Transverse colon (tissue), 4 donors: ENCODE measurements around the gene PRR5. TPM values are rescaled to one million over a fixed set of nuclear protein-coding genes. Genes with fewer than 3 reads are reported as not detected.

Source experiments
- DNase-seq: peaks from one replicate; pipeline ENCODE4 v3.0.0-alpha.2; 2019
- H3K27ac ChIP-seq, 4 donors: fragments of 200-600 bp; sonication (generic); 2 replicates each; pipeline ENCODE4 v1.5.1; 2016 to 2018; ENCODE audit warnings: inconsistent platforms in 4 of 4
- H3K27me3 ChIP-seq: fragments of 200-600 bp; sonication (generic); 2 replicates; pipeline ENCODE4 v1.5.1; 2017; ENCODE audit warnings: inconsistent platforms
- H3K36me3 ChIP-seq, 4 donors: fragments of 200-600 bp; sonication (generic); 2 replicates each; pipeline ENCODE4 v1.5.1; 2017 to 2019; ENCODE audit warnings: inconsistent platforms in 4 of 4
- H3K4me1 ChIP-seq, 4 donors: fragments of 200-600 bp; sonication (generic); 2 replicates each; pipeline ENCODE4 v1.5.1; 2017 to 2020; ENCODE audit warnings: inconsistent platforms in 4 of 4
- H3K4me3 ChIP-seq, 4 donors: fragments of 200-600 bp; sonication (generic); 1 replicate in 1 of 4; 2 replicates in 3 of 4; pipeline versions ENCODE4 v1.5.1 to v1.6.1; 2017 to 2019; ENCODE audit warnings: inconsistent platforms in 4 of 4
- H3K9me3 ChIP-seq, 2 donors: fragments of 200-600 bp; sonication (generic); 2 replicates each; pipeline ENCODE4 v1.5.1; 2017 to 2019; ENCODE audit warnings: inconsistent platforms in 2 of 2
- CTCF ChIP-seq, 5 experiments: fragments of 200-600 bp in 3 of 5; fragments of 450-650 bp in 2 of 5; sonication (generic) in 3 of 5; IDR thresholded peaks; 1 replicate in 2 of 5; 2 replicates in 3 of 5; pipeline ENCODE4 v1.5.1; 2016 to 2017; ENCODE audit warnings: antibody characterized with exemption in 5 of 5, inconsistent platforms in 3 of 5, mild to moderate bottlenecking in 2 of 5, moderate library complexity in 1 of 5
- EP300 ChIP-seq: sonication (generic); formaldehyde crosslinking; IDR thresholded peaks from one replicate; pipeline ENCODE4 v1.6.1; 2017; ENCODE audit warnings: antibody characterized with exemption, low read depth
- POLR2A ChIP-seq: fragments of 450-650 bp; IDR thresholded peaks from one replicate; pipeline ENCODE4 v1.6.1; 2016; ENCODE audit warnings: antibody characterized with exemption, mild to moderate bottlenecking, moderate library complexity
- POLR2AphosphoS5 ChIP-seq, 3 donors: sonication (generic); formaldehyde crosslinking; IDR thresholded peaks; one replicate each; pipeline ENCODE4 v1.6.1; 2016; ENCODE audit warnings: antibody characterized with exemption in 3 of 3
- WGBS, 2 donors: methylation state at CpG; one replicate each; pipeline ENCODE4 v1.1.5; 2018; ENCODE audit warnings: low coverage in 1 of 2; 5-methylcytosine and 5-hydroxymethylcytosine counted together
- in situ Hi-C, 4 donors: fragments of 200-750 bp; cut with MboI; loops; one replicate each; pipeline versions ENCODE4 v1.15.0 to v1.15.1; 2017; ENCODE audit warnings: low sequenced_read_pairs in 3 of 4, low pct_ligation_motif_present in 1 of 4, low pct_unique_long_range_greater_than_20kb in 1 of 4
- intact Hi-C: fragments of 100-400 bp; cut with DNase I; formaldehyde crosslinking; loops from one replicate; pipeline ENCODE4 v1.15.1; 2023; ENCODE audit warnings: low total_unique reads
- total RNA-seq, 4 donors: library from RNA; depleted of rRNA; stranded (reverse); fragments of >200 nt; gene quantifications; one replicate each; pipeline ENCODE4 v1.1.0, GENCODE V29; 2016

Gene PRR5
- total RNA-seq, 4 donors from 2014 or later, result 17.7 to 68.3 (median 22.2) TPM

- in situ Hi-C loops, result no loop called here
Measured at GRCh38 chr22:44718418-44718817, 16.4 kb downstream of the PRR5 start.

GRCh38 chr22:44719586-44720368, 17.8 kb downstream of the PRR5 start:
- intact Hi-C loops (no loop called here), in situ Hi-C loops (no loop called here)
- Histone ChIP-seq H3K27ac (no peak overlapping the region), H3K4me1 (peaks cover 0 to 13% (median 7%) of the 10 kb centered on the region in 4 donors), H3K27me3 (no peaks in the 10 kb centered on the region), H3K4me3 (no peak overlapping the region), H3K9me3 (no peaks in the 10 kb centered on the region), H3K36me3 (no peaks in the 10 kb centered on the region)
- TF ChIP-seq POLR2AphosphoS5 (IDR thresholded peaks at IDR 0.05) (no peak), EP300 (no peak), CTCF (IDR thresholded peaks at IDR 0.05) (no peak), POLR2A (no peak)
- WGBS, 2 donors, result 64% methylated on average over 13 of the region's 13 CpGs; no CpG with 5 or more reads in 1 of the 2 donors
- peak; percentile 69 for DNase-seq

More at GRCh38 chr22:44718418-44718817, 16.4 kb downstream of the PRR5 start:
- Histone ChIP-seq H3K4me3 (no peak overlapping the region), H3K36me3 (no peaks in the 10 kb centered on the region), H3K9me3 (no peaks in the 10 kb centered on the region), H3K4me1 (peaks cover 0 to 17% (median 8%) of the 10 kb centered on the region in 4 donors), H3K27me3 (no peaks in the 10 kb centered on the region), H3K27ac (no peak overlapping the region)
- no peak for DNase-seq
- TF ChIP-seq POLR2AphosphoS5 (IDR thresholded peaks at IDR 0.05) (peak in 1 of 3 donors; percentile 17), EP300 (no peak), CTCF (IDR thresholded peaks at IDR 0.05) (no peak), POLR2A (no peak)
- 87 to 100% methylated on average over 2 to 3 of the region's 3 CpGs for WGBS, 2 donors
- intact Hi-C loops, result no loop called here

GRCh38 chr22:44721213-44721612, 19.2 kb downstream of the PRR5 start:
- 94 to 100% methylated on average over 1 to 7 of the region's 7 CpGs for WGBS, 2 donors
- in situ Hi-C loops, result no loop called here
- Histone ChIP-seq H3K27ac (no peak overlapping the region), H3K4me1 (peaks cover 0 to 5% (median 0%) of the 10 kb centered on the region in 4 donors), H3K36me3 (no peaks in the 10 kb centered on the region), H3K9me3 (no peaks in the 10 kb centered on the region), H3K27me3 (no peaks in the 10 kb centered on the region), H3K4me3 (no peak overlapping the region)
- DNase-seq, result no peak
- intact Hi-C loops, result no loop called here
- TF ChIP-seq CTCF (IDR thresholded peaks at IDR 0.05), result no peak
- TF ChIP-seq EP300, result no peak
- TF ChIP-seq POLR2A, result no peak
- no peak for TF ChIP-seq POLR2AphosphoS5 (IDR thresholded peaks at IDR 0.05)

- no peak for TF ChIP-seq EP300
- WGBS, 2 donors, result 85% methylated on average over 2 of the region's 2 CpGs; no CpG with 5 or more reads in 1 of the 2 donors
- no peak for DNase-seq
- Histone ChIP-seq H3K4me3 (no peak overlapping the region), H3K36me3 (no peaks in the 10 kb centered on the region), H3K4me1 (peaks cover 0 to 5% (median 0%) of the 10 kb centered on the region in 4 donors), H3K27ac (no peak overlapping the region), H3K9me3 (no peaks in the 10 kb centered on the region), H3K27me3 (no peaks in the 10 kb centered on the region)
- intact Hi-C loops, result no loop called here
- in situ Hi-C loops, result no loop called here
Measured at GRCh38 chr22:44722611-44723010, 20.6 kb downstream of the PRR5 start.
